DND-41 (cell line): ENCODE measurements around the gene PHACTR3.

ENCODE experiments used
- ATAC-seq: fragments of 200-7000 bp; cut with Tn5 transposase; 3 replicates; pipeline ENCODE4 v1.9.1; 2021; ENCODE audit warnings: low read depth; ENCODE audit not compliant: insufficient read depth
- DNase-seq: peaks from one replicate; pipeline ENCODE4 v3.0.0-alpha.2; 2020
- H2AFZ ChIP-seq: 2 replicates; pipeline ENCODE4 v1.6.0; 2012; ENCODE audit warnings: low read depth, low read length
- H3K27ac ChIP-seq: 2 replicates; pipeline ENCODE4 v1.5.1; 2012; ENCODE audit warnings: low read length, inconsistent platforms
- H3K27me3 ChIP-seq: fragments of 200-600 bp; sonication (generic); 2 replicates; pipeline ENCODE4 v1.6.0; 2012; ENCODE audit warnings: low read length, mild to moderate bottlenecking, inconsistent platforms; ENCODE audit not compliant: insufficient read depth, poor library complexity
- H3K36me3 ChIP-seq: 2 replicates; pipeline ENCODE4 v1.5.1; 2012; ENCODE audit warnings: low read length, inconsistent platforms; ENCODE audit not compliant: insufficient read depth
- H3K4me1 ChIP-seq: 2 replicates; pipeline ENCODE4 v1.5.1; 2012; ENCODE audit warnings: mild to moderate bottlenecking, low read length; ENCODE audit not compliant: insufficient read depth
- H3K4me2 ChIP-seq: 2 replicates; pipeline ENCODE4 v1.6.0; 2012; ENCODE audit warnings: mild to moderate bottlenecking, moderate library complexity, low read length, inconsistent platforms; ENCODE audit not compliant: insufficient read depth
- H3K4me3 ChIP-seq, 2 experiments: fragments of 200-600 bp in 1 of 2; shearing (Covaris generic) in 1 of 2; 2 replicates each; pipeline ENCODE4 v1.5.1; 2012 to 2016; ENCODE audit warnings: inconsistent platforms in 2 of 2, low read length in 2 of 2, mild to moderate bottlenecking in 2 of 2, low read depth in 1 of 2, moderate library complexity in 1 of 2
- H3K79me2 ChIP-seq: 2 replicates; pipeline ENCODE4 v1.6.0; 2012; ENCODE audit warnings: low read length, inconsistent platforms; ENCODE audit not compliant: insufficient read depth
- H3K9ac ChIP-seq: 2 replicates; pipeline ENCODE4 v1.6.0; 2012; ENCODE audit warnings: low read depth, mild to moderate bottlenecking, inconsistent platforms, low read length, moderate library complexity
- H3K9me3 ChIP-seq: 2 replicates; pipeline ENCODE4 v1.5.1; 2012; ENCODE audit warnings: low read length, moderate library complexity, mild to moderate bottlenecking, inconsistent platforms; ENCODE audit not compliant: insufficient read depth, severe bottlenecking
- H4K20me1 ChIP-seq: 2 replicates; pipeline ENCODE4 v1.6.0; 2012; ENCODE audit warnings: low read length; ENCODE audit not compliant: insufficient read depth
- CTCF ChIP-seq: IDR thresholded peaks from 2 replicates; pipeline ENCODE4 v1.5.1; 2012; ENCODE audit warnings: borderline replicate concordance, low read length, moderate library complexity, mild to moderate bottlenecking; ENCODE audit not compliant: poor library complexity, severe bottlenecking; ENCODE audit errors: extremely low read depth
- EZH2 ChIP-seq: IDR thresholded peaks from 3 replicates; pipeline ENCODE4 v1.6.1; 2012; ENCODE audit warnings: borderline replicate concordance, low read depth, mild to moderate bottlenecking, moderate library complexity, low read length, inconsistent platforms; ENCODE audit not compliant: severe bottlenecking

PHACTR3 gene

DNA sequence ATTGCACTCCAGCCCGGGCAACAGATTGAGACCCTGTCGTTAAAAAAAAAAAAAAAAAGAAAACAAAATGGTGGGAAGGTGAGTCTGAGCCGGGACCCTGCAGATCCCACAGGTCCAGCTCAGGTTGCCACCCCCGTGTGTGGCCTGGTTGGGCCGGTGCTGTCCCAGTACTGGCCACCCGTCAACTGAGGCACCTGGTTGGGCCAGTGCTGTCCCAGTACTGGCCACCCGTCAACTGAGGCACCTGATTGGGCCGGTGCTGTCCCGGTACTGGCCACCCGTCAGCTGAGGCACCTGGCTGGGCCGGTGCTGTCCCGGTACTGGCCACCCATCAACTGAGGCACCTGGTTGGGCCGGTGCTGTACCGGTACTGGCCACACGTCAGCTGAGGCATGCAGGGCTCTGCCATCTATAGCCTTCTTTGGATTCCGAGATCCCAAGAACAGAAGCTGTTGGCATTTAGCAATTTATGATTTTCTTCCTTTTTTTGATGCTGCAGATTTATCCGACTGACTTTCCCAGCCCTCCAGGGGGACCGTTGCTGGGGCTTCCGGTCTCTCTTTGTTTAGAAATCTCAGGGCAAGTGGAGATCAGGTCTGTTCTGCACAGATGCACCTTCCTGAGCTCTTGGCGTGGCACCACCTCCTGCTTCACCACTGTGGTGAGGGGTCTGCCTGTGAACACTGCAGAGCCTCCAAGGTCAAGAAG lies 215.3 kb downstream of the PHACTR3 start:
- H3K4me2 ChIP-seq, result no peak overlapping the region
- H3K4me3 ChIP-seq, result no peak overlapping the region
- no peak overlapping the region for H3K9ac ChIP-seq
- H3K4me1 ChIP-seq, result no peaks in the 10 kb centered on the region
- H3K27ac ChIP-seq, result no peak overlapping the region
- DNase-seq (no peak), ATAC-seq (no peak)
- no peak overlapping the region for H2AFZ ChIP-seq
- H3K9me3 ChIP-seq, result no peaks in the 10 kb centered on the region
- no peaks in the 10 kb centered on the region for H3K79me2 ChIP-seq
- H3K27me3 ChIP-seq, result peaks cover 9% of the 10 kb centered on the region
- TF ChIP-seq CTCF, result no peak
- no peak for TF ChIP-seq EZH2
- no peaks in the 10 kb centered on the region for H4K20me1 ChIP-seq
- no peaks in the 10 kb centered on the region for H3K36me3 ChIP-seq

DNA sequence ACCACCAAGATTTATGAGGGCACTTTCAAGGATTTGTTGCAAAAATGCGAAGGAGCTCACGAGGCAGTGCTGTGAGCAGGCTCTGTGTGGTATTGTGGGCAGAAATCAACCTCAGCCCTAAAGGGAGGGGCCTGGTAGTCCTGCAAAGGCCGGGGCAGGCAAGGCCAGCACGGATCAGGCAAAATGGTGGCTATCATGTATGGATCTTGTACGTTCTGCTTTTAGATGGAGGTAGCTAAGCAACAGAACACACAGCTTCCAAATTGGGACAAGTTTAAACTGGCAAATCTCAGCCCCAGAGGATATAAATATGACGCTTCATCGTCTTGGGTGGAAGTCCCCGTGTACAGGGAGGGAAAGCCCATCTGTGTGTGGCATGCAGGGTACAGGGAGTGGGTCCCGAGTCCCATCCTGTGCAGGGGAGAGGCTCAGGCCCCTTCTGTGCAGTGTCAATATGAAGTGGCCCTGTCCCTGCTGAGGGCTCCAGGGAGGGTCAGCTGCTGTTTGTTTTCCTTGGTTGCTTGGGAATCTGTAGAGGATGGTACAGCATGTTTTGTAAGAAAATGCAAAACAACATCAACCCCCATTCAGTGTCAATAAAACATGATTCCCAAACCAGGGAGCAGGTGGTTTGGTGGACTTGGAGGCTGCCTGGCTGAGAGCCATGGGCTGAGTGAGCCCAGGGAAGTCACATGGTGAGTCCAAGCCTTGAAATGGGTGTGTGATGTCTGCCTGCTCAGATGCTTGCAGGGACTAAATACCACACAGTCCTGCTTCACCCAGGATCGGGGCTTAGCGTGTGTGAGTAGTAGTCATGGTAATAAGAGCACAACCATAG lies 216.1 kb downstream of the PHACTR3 start:
- no peak for DNase-seq
- ATAC-seq, result no peak
- no peak for TF ChIP-seq EZH2
- TF ChIP-seq CTCF, result no peak
- no peaks in the 10 kb centered on the region for H3K4me1 ChIP-seq
- no peak overlapping the region for H3K27ac ChIP-seq
- H3K4me3 ChIP-seq, result no peak overlapping the region
- no peaks in the 10 kb centered on the region for H3K9me3 ChIP-seq
- H4K20me1 ChIP-seq, result no peaks in the 10 kb centered on the region
- H3K27me3 ChIP-seq, result peaks cover 5% of the 10 kb centered on the region
- H3K36me3 ChIP-seq, result no peaks in the 10 kb centered on the region
- no peak overlapping the region for H3K9ac ChIP-seq
- H2AFZ ChIP-seq, result no peak overlapping the region
- H3K4me2 ChIP-seq, result no peak overlapping the region
- no peaks in the 10 kb centered on the region for H3K79me2 ChIP-seq

DNA sequence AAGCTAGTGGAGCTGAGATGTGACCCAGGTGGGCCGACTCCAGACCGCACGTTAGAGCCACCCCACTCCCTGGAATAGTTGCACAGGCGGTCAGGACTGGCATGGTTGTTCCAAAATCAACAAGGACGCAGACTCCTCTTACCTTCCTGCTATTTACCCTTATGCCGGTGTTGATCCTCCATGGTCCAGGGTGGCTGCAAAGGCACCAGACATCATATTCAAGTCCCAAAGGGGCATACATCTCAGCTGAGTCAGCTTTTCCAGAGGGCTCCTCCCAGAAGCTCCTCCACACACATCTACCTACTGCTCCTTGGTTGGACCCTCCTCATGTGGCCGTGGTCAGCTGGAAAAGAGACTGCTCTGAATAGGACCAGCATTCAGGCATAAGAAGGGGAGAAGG lies 216.9 kb downstream of the PHACTR3 start:
- Histone ChIP-seq H3K27ac (no peak overlapping the region), H3K27me3 (peaks cover 5% of the 10 kb centered on the region), H3K36me3 (no peaks in the 10 kb centered on the region), H2AFZ (no peak overlapping the region), H3K9ac (no peak overlapping the region), H3K4me3 (no peak overlapping the region), H3K4me2 (no peak overlapping the region), H3K9me3 (no peaks in the 10 kb centered on the region), H3K4me1 (no peaks in the 10 kb centered on the region), H3K79me2 (no peaks in the 10 kb centered on the region), H4K20me1 (no peaks in the 10 kb centered on the region)
- DNase-seq (no peak), ATAC-seq (no peak)
- TF ChIP-seq CTCF (no peak), EZH2 (no peak)
